ENCODE measurements around the gene RPL10A.

GRCh38 chr6:35508542-35508941, 40.3 kb downstream of the RPL10A start:
- TF ChIP-seq, protein P1, sequence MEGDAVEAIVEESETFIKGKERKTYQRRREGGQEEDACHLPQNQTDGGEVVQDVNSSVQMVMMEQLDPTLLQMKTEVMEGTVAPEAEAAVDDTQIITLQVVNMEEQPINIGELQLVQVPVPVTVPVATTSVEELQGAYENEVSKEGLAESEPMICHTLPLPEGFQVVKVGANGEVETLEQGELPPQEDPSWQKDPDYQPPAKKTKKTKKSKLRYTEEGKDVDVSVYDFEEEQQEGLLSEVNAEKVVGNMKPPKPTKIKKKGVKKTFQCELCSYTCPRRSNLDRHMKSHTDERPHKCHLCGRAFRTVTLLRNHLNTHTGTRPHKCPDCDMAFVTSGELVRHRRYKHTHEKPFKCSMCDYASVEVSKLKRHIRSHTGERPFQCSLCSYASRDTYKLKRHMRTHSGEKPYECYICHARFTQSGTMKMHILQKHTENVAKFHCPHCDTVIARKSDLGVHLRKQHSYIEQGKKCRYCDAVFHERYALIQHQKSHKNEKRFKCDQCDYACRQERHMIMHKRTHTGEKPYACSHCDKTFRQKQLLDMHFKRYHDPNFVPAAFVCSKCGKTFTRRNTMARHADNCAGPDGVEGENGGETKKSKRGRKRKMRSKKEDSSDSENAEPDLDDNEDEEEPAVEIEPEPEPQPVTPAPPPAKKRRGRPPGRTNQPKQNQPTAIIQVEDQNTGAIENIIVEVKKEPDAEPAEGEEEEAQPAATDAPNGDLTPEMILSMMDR (IDR thresholded peaks at IDR 0.05) = no peak
- TF ChIP-seq POLR2A (IDR thresholded peaks at IDR 0.05) (no peak), EP300 (IDR thresholded peaks at IDR 0.05) (no peak)

All from tibial nerve (tissue), 4 donors.